NCI-H82 treated with DMSO at 0.1 percent for 48 hours (cell line): ENCODE data around the gene SORD.
A peak's percentile ranks its signal among the peaks of the same experiment; 100 is the strongest.

Experiments used
- DNase-seq: peaks from one replicate; lab custom pipeline; 2025; ENCODE audit not compliant: unreplicated experiment; lab: John Stamatoyannopoulos, UW

SORD gene

DNA sequence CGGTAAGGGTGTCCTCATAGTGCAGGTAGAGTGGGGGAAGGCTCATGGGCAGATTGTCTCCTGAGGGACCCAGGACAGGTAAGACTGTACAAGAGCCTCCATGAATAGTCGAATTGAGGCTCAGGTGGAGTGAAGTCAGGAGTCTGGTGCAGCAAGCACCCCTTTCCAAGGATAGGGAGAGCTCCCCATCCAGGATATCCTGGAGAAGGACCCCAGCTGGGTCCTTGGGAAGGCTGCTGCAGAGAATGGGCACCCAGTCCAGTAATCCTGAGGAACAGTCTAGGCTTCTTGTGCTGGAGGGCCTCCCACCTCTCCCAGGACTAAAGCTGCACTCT, 91.7 kb downstream of the SORD start:
- no peak for DNase-seq

DNA sequence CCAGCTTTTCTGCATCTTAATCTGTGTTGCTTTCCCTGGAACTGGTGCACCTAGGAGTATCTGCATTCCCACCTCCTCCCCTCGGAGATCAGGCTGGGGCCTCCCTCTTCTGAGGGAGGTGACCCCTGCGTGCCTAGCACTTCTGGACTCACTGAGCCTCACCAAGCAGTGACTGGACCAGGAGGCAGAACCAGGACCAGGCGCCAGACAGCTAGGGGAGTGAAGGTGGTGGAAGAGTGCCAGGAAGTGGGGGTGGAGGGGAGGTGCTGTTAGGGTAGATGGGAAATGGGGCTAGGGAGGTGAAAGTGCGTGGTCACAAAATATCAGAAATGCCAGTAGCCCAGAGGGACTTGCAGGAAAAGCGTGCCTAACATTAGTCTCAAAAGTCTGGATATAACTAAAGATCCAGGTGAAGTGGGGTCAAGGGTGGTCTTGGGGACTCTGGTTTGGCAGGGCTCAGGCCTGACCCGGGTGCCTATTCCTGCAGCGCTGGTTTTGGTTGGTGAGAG, 92.4 kb downstream of the SORD start:
- DNase-seq, result no peak

DNA sequence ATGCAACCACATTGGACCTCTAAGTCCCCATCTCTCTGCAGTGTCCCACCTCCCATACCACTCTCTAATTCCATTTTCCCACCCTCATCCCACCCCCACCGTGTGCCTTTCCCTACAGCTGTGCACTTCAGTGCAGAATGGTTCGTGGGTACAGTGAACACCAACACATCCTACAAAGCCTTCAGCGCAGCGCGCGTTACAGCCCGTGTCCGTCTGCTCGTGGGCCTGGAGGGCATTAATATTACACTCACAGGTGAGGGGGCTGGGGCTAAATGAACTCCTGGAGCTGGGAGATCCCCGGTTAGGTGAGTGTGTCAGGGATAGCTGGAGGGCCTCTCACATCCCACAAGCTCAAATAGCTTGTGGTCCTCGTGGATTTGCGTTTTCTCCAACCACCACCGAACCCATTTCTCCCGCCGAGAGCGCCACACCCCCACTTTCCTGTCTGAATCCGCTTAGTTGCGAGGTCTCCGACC, 93.0 kb downstream of the SORD start:
- DNase-seq, result no peak

DNA sequence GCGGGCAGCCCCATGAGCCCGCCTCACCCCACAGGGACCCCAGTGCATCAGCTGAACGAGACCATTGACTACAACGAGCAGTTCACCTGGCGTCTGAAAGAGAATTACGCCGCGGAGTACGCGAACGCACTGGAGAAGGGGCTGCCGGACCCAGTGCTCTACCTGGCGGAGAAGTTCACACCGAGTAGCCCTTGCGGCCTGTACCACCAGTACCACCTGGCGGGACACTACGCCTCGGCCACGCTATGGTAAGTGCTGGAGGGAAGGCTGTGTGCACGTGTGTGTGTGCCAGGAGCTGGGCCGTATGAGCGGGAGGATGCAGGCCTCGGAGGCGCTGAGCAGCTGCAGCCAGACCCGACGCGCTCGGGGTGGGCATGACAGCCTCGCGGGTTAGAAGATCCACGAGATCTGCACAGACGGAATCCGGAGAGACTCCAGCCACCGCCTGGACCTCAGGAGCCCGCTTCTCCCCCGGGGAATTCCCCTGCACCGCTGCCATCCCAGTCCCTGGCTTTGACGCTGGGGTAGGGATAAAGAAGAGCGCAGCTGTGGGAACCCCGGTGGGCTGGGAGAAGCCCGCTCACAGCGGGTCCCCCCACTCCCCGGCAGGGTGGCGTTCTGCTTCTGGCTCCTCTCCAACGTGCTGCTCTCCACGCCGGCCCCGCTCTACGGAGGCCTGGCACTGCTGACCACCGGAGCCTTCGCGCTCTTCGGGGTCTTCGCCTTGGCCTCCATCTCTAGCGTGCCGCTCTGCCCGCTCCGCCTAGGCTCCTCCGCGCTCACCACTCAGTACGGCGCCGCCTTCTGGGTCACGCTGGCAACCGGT, 93.7 kb downstream of the SORD start:
- no peak for DNase-seq

DNA sequence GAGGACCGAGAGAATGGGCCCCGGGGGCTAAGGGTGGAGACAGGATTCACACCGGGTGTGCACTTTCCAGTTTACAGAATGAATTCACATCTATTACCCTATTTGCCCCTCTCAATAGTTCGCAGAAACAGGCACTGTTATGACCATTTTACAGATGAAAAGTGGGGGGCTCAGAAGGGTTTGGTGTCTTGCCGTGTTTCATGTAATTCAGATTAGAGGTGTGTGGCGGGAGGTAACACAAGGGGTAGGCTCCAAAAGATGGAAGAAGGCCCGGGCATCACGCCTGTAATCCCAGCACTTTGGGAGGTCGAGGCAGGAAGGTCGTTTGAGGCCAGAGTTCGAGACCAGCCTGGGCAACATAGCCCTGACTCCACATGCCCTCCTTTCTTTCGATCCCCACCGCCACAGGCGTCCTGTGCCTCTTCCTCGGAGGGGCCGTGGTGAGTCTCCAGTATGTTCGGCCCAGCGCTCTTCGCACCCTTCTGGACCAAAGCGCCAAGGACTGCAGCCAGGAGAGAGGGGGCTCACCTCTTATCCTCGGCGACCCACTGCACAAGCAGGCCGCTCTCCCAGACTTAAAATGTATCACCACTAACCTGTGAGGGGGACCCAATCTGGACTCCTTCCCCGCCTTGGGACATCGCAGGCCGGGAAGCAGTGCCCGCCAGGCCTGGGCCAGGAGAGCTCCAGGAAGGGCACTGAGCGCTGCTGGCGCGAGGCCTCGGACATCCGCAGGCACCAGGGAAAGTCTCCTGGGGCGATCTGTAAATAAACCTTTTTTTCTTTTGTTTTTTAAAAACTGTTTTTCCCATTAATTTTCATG, 94.5 kb downstream of the SORD start:
- DNase-seq, result no peak

DNA sequence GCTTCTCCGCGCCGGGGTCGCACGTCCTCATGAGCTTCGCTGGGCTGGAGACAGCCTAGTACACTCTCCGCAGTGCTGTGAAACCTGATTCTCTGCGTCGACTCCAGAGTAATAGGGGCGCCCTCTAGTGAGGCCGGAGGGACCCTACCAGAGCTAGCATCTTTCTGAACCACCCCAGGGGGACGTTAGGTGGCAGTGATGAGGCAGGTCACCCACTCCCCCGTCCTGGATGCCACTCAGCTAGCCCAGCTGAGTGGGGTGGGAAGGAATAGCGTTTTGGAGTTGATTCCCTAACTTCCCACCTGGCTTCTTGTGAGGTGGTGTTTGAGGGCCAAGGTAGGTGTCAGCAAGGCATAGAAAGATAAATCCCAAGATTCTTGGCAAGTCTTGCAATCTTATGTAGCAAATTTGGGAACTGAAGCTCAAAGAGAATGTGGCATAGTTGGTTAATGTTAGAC, 95.2 kb downstream of the SORD start:
- peak; percentile 81 for DNase-seq

DNA sequence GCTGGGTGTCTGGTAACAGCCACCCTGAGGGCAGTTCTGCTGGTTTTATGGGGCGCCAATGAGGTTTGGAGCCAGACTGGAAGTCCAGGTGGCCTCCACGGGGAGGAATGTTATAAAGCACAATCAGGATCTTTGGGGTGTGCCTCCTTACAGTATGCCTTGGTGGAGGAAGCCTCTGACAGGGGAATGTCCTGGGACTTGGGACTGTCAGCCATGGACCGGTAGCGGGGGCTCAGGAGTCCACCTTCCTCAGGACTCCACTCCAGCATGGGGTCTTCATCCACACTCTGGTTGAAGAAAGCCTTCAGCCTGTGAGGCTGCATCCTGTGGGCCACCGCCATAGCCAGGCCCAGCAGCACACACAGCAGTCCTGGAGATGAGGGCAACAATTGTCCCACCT, 96.0 kb downstream of the SORD start:
- DNase-seq, result no peak

DNA sequence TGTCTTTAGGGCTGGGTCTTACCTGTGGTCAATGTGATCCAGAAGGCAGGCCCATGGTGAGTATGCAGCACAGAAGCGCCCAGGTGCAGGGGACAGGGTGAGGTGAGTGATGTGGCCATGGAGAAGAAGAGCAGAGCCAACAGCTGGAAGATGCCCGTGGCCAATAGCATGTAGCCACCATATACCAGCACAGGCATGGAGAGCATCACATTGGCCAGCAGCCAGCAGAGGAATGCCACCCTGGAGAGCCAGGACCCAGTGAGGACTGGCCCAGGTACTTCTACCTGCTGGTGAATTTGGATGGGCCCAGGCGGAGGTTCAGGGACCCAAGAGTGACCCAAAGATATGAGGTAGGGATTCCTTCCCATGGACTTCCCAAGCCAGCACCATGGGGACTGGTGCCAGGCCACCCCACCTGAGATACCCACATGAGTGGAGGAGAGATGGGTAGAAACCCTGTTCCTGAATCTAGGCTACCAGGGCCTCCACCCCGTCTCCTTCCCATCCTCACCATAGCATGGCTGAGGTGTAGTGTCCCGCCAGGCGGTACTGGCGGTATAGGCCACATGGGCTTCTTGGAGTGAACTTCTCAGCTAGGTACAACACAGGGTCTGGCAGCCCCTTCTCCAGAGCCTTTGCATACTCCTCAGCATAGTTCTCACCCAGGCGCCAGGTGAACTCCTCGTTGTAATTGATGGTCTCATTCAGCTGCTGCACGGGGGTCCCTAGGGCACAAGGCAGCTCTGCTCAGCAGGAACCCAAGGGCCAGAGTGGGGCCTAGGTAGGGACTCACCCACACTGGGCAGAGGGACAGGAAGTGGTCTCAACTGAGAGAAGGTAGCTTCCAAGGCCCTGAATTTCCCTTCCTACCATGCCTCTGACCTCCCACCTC, 97.3 kb downstream of the SORD start:
- no peak for DNase-seq

DNA sequence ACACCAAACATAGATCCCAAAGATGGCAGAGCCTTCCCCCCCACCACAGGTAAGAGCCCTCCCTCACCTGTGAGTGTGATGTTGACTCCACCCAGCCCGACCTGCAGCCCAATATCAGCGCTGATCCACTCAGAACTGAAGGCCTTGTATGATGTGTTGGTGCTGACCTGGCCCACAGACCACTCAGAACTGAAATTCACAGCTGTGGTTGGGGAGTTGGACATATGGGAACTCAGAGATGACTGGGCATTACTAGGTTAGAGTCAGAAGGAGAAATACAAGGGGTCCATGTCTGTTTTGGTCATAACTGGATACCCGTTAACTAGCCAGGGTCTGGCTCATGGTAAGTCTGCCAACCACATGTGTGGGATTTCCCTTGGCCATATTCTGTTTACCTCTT, 98.0 kb downstream of the SORD start:
- DNase-seq, result no peak

DNA sequence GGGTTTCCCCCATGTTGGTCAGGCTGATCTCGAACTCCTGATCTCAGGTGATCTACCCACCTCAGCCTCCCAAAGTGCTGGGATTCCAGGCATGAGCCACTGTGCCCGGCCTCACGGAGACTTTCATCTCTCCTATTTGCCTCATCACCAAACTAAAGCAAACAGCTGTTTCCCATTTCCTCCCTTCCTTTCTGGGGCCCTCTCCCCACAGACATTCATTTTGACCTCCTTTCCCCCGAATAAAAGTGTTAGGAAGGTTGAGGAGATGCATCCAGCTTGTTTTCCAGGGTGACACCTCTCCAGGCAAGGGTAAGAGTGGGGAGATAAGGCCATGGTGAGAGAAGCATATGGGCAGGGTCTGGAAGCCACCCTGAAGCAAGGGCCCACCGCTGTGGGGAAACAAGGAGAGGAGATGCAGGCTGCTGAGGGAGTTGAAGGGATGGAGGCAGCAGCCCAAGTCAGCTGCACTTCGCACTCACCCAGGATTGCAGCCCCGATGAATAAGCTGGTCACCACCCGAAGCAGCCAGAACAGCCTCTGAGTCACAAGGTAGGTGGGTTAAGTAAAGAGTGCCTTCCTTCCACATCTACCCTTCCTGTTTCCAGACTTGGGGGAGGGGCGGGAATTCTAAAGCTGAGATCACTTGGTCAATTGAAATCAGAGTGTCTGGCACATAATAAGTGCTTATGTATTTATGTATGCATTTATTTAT, 98.9 kb downstream of the SORD start:
- DNase-seq, result no peak

DNA sequence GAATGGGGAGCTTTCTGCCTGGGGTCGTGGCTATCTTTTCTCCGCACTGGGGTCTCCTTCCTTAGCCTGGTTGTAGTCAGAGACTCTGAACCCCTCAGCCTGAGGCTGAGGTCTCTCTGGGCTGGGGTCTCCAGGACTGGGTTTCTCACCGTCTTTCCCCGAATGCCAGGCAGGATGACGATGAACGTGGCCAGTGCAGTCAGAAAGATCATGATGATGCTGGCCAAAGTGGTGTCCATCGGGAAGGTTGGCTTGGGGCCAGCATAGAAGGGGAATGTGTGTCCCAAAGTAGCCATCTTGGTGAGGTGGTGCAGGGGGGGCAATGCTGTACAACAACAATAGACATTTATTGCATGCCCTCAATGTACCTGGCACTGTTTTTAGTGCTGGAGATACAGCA, 99.7 kb downstream of the SORD start:
- no peak for DNase-seq

DNA sequence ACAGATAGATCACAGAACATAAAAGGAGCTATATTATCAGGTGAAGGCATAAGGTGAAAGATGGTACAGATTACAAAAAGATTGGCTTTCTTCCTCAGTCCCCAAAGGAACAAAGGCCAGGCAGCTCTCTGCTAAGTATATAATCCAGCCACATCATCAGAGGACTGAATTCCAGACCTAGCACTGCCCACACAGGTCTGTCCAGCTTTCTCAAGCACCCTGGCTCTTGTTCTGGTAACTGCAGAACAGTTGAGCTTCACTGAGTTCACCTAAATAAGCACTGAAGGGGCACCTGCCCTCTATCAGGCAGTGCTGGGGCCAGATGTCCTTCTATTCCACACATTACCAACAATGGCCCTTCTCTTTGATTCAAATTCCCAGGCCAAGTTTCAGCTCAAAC, 100.4 kb downstream of the SORD start:
- no peak for DNase-seq

DNA sequence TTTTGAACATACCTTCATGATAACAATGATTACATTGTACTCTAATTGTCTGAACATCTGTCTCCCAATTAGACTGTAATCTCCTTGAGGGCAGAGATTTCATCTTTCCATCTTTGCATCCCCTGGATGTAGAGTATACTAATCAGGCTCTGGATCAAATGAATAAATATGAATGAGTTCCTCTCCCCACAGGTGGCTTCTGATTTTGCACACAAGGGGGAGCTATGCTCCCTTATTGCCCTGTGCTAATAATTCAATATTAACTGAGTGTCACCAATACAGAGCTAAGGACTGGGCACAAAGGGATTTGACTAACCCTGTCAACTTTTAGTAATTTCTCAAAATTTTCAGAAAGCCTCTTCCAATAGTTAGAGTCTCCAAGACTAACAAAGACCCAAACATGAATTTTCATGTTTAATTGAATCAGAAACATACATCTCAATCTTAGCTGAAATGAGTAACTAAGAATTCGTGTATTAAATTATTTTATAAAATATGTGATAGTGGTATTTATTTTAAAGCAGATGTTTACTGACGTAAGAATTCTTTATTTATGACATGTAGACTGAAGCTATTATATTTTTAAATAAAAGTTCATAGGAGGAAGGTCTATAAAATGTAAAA, 103.7 kb downstream of the SORD start:
- peak; percentile 22 for DNase-seq
